T-helper 1 cell treated with Interleukin-12 subunit alpha and Interleukin-12 subunit beta and Interleukin-4 antibody, amounts not matched to agents 30 ng/mL and 1 ng/mL, for 36 hours (primary cell): Measurements from ENCODE around the gene EPHB6. TPM values are rescaled to one million over a fixed set of nuclear protein-coding genes. Genes with fewer than 3 reads are reported as not detected.

Experiments
- intact Hi-C: fragments of 100-400 bp; cut with micrococcal nuclease; formaldehyde crosslinking; loops from one replicate; pipeline ENCODE4 v1.15.1; 2024
- total RNA-seq: library from RNA; stranded (reverse); gene quantifications from 2 replicates; pipeline ENCODE4 v1.2.3, GENCODE V29; 2022

EPHB6 gene, protein sequence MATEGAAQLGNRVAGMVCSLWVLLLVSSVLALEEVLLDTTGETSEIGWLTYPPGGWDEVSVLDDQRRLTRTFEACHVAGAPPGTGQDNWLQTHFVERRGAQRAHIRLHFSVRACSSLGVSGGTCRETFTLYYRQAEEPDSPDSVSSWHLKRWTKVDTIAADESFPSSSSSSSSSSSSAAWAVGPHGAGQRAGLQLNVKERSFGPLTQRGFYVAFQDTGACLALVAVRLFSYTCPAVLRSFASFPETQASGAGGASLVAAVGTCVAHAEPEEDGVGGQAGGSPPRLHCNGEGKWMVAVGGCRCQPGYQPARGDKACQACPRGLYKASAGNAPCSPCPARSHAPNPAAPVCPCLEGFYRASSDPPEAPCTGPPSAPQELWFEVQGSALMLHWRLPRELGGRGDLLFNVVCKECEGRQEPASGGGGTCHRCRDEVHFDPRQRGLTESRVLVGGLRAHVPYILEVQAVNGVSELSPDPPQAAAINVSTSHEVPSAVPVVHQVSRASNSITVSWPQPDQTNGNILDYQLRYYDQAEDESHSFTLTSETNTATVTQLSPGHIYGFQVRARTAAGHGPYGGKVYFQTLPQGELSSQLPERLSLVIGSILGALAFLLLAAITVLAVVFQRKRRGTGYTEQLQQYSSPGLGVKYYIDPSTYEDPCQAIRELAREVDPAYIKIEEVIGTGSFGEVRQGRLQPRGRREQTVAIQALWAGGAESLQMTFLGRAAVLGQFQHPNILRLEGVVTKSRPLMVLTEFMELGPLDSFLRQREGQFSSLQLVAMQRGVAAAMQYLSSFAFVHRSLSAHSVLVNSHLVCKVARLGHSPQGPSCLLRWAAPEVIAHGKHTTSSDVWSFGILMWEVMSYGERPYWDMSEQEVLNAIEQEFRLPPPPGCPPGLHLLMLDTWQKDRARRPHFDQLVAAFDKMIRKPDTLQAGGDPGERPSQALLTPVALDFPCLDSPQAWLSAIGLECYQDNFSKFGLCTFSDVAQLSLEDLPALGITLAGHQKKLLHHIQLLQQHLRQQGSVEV
- total RNA-seq = 6.4 and 7.8 TPM in 2 replicates

DNA sequence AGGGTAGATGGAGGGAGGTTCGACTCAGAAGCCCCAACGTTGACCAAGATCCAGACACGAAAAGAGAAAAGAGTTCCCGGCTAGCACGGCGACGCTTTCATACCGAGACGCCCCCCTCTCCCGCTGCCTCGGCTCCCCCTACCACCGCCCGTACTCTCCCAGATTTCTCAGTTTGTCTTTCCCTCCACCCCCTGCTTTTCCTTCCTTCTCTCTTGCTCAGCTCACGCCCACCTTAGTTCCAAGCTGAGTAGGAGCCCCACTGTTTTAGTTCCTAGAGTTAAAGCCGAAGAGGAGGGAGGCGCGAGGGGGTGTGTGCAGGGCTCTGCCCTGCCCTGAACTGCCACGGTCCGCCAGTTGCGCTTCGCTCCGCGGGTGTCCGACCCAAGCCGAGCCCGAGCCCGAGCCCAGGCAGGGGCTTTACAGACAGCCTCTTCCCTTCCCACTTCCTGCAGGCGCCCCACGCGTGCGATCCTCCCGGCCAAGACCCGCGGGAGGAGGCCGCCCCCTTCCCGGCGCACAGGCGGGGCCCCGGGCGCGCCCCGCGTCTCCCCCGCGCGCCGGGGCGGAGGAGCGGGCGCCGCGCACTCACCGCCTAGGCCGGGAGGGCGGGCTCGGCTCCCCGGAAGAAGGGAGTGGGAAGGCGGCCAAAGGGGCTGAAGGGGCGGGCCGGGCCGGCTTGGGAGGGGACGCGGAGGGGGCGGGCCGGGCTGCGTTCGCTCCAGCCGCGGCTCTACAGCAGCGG lies at the start of gene EPHB6:
EPHB6 (plus strand) TSS at position 705 of the 742 bp plus-strand sequence. CDS start 8,152 bp downstream, outside the sequence.
- intact Hi-C loops = loop anchor here (1.0 to 5.0 kb wide), 10 partner anchors 26 to 552 kb away; no protein-coding TSS in a partner anchor

DNA sequence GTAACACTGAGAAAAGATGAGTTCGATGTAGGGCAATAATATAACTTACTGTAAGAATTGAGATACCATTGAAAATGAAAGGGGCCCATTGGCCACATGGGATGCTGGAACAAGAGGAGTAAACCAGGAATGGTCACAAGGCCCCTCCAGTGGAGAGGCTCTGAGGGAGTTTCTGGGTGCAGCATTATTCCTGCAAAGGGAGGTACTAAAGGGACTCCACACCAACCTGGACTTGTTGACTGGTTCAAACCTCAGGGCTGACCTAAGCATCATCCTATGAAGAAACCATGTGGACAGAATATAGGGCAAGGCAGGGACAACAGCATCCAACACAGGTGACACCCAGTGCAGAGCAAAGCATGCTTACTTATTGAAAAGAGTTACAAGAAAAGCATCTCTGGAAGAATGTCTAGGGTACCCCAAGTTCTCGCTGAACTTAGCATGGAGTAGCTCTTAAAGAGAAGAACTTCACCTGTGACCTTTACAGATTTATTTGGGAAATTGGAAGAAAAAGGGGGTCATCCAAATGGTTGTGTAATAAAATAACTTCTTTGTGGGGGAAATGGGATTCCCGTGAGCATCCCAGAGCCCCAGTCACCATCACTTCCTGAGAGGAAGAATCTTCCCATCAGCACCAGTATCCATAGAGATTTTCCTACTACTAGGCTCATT lies 49.4 kb upstream of the EPHB6 start:
- intact Hi-C loops = loop anchor here (5.0 to 10.0 kb wide), 5 partner anchors 447 to 1791 kb away; partner anchors contain the start of genes CASP2, MRPS33, SSBP1 and TMEM139

DNA sequence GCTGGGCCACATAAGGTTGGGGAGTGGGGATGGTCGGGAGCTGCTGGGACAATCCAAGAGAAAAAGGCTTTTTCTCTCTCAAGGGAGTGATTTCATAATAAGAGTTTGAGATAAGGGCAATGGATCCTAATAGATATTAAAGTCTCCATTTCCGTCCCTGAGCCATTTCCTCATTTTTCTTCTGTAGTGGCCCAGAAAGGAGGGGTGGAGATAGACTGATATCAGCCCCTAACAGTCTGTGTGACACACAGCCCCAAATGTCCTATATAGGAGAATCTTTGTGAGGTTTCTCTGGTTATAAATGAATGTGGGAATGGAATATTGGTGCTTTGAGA lies 48.9 kb upstream of the EPHB6 start:
- intact Hi-C loops = loop anchor here (5.0 to 10.0 kb wide), 5 partner anchors 446 to 1791 kb away; partner anchors contain the start of genes CASP2, MRPS33, SSBP1 and TMEM139

DNA sequence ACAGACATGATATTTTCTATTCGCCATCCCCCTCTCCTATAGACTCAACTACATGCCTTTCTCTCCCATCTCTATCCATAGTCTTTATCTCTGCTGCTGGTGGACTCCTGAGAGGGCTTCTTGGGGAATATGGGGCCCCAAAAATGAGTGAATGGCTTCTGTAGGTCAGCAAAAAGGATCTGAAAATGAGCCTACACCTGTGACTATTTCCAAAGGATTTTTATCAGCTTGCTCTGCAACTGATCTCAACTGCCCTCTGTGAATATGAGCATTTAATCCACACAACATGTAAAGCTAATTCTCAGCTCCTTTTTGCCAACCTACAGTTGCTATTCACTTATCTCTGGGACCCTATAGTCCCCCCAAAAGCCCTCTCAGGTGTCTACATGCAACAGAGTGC lies 47.9 kb upstream of the EPHB6 start:
- intact Hi-C loops = loop anchor here (5.0 to 10.0 kb wide), 5 partner anchors 445 to 1792 kb away; partner anchors contain the start of genes CASP2, MRPS33, SSBP1 and TMEM139

DNA sequence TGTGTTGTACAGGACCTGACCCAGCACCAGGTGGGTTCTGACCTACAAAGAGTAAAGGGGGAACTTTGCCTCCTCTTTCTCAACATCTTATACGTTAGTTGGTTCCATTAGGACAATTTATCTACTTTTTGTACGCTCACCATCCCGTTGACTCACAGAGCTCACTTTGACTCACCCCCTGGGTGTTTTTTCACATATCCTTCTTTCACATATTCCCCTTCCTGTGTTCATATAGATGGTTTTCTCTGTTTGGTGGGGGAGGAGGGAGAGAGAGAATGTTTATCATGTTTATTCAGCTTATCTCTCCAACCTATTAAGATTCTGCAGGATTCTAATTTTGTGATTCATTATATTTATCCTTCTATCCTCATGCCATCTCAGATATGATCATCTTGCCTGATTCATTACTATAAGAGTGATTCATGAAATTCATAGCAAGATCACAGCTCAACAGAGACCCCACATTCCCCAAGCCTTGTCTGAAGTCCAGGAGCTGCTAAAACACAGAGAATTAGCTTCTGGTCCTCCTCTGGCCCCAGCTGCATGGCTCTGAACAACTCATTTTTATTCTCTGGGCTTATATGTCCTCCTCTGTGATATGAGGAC lies 46.9 kb upstream of the EPHB6 start:
- intact Hi-C loops = loop anchor here (1.0 to 10.0 kb wide), 8 partner anchors 9 to 1793 kb away; partner anchors contain the start of genes CASP2, MRPS33, SSBP1 and TMEM139

DNA sequence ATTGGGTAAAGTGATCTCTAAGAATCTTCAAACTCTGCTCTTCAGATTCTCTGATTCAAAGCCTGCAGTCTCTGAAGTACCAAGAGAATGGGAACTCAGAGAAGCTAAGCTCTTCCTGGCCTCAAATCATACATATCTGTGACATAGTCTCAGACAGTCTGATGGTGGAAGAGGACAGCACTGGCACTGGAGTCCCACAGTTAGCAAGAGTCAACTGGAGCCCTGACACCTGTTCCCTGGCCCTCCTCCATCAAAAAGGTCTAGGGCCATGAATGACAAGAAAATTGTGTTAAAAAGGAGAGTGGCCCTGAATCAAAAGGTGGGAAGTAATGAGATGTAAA lies 46.4 kb upstream of the EPHB6 start:
- intact Hi-C loops = loop anchor here (1.0 to 10.0 kb wide), 8 partner anchors 9 to 1794 kb away; partner anchors contain the start of genes CASP2, MRPS33, SSBP1 and TMEM139

DNA sequence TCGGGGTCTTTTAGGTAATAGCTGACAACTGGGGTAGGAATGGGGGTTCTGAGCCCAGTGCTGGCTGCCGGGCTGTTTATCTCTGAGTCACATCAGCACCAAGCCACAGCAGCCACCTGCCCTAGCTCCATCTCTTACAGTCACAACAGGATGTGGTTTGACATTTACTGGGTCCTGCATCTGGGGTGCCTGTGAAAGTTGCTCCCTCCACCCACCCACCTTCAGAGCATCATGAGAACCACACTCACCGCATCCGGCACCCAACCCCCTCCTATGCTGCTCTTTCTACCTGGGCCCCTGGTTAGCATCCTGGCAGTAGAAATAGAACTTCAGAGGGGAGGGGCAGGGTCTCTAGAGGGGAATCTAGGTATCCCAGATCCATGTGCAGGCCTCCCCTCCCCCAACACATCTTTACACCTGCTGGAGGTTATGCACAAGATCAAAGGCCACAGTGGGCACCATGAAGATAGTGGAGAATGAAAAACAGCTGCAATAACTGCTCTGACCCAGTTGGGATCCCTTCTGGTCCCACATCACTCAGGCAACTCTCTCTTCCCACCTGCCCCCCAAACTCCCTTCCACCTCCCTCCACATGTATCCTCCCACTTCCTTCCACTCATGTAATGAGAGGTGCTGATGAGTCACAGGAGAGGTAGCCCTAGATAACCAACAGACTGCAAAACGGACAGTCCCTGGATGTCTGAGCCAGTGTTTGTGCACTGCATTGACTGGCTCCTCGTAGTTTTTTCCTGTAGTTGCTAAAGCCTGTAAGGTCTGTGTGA lies 45.9 kb upstream of the EPHB6 start:
- intact Hi-C loops = loop anchor here (1.0 to 10.0 kb wide), 13 partner anchors 10 to 1794 kb away; partner anchors contain the start of genes CASP2, MRPS33, SSBP1 and TMEM139

DNA sequence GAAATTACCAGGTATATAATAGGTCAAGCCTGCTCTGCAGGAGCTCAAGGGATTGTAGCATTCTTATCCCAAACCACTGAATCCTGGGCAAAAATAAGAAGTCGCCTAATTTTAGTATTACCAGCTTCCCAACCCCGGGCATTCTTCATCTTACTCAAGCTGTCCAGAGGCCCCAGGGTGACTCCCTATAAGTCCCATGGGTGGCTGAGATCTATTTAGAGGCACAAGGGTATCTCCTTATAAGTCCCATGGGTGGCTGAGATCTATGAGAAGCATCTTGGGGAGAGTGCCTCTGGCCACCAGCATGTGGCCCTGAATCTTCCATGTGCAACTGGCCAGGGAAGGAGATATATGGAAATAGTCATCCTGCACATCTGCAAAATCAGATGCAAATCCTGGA lies 45.2 kb upstream of the EPHB6 start:
- intact Hi-C loops = loop anchor here (1.0 to 10.0 kb wide), 15 partner anchors 15 to 1795 kb away; partner anchors contain the start of genes CASP2, MRPS33, SSBP1 and TMEM139

DNA sequence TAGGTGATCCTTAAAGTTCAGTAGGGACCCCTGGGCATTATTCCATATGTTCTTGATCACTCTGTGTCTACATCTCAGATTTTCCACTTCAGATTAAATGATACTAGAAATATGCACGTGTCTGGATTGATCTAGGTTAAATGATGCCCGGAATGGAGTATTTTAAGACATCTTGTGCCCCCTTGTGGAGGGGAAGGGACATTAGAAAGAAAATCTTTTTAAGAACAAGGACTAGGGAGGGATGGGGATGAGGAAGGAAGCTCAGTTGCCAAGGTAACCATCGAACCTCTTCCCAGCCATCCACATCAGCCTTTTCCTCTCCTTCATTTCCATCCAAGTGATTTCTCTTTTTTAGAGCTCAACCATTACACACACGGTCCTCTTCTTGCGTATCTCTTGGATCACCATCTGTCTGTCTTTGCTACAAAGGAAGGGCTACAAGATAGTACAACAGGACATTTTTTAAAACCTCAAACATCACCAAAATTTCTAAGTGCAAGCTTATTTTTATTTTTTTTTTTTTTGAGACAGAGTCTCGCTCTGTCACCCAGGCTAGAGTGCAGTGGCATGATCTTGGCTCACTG lies 43.6 kb upstream of the EPHB6 start:
- intact Hi-C loops = loop anchor here (1.0 to 5.0 kb wide), 18 partner anchors 24 to 679 kb away; no protein-coding TSS in a partner anchor

DNA sequence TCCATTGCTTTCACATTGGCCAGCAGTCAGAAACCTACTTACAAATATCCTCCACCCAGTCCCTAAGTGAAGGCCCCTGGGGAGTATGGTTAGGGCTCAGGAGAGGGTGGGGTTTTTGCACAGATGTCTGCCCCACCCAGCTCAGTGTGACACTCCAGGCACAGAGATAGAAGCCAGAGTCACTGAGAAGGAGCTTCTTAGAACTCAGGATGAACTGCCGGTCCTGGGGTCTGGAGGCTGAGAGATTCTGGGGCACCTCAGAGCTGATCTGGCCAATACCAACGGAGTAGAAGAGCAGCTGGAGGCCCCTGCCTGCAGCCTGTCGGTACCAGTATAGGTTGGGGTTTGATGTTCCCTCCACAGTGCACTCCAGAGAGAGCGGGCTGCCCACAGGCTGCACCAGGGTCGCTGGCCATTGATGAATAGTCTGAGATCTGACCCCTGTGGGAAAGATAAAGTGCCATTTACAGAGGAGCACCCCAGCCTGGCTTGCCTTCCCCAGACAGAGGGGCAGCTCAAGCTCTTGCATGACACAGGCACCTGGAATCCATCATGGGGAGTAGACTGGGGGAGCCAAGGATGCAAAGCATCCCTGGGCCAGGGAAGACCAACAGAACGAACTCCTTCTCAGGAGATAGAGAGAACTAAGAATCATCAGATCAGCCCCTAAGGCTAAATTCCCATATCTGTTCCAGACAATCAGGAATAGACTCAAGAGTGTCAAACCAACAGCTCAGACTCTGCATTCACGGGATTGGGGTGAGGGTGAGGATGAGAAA lies 42.2 kb upstream of the EPHB6 start:
- intact Hi-C loops = loop anchor here (5.0 kb wide), 1 partner anchor 680 kb away; no protein-coding TSS in a partner anchor

DNA sequence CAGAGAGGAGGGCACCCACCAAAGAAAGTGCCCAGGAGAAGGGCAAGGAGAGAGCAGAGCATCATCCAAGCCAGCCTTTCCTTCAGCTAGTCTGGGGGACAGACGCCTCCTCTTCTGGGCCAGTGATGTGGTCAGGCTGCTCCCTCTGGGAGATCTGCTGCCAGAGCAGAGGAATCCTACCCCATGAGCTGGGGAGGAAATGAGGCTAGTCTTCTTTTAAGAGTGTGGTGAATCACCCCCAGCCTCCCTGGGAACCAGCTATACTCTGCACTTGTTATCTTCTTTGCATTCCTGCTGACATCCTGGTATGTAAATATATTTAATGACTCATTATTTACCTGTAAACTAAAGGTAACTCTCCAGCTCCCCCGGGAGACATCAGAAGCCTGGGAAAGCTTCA lies 41.6 kb upstream of the EPHB6 start:
- intact Hi-C loops = loop anchor here (5.0 kb wide), 1 partner anchor 681 kb away; no protein-coding TSS in a partner anchor

DNA sequence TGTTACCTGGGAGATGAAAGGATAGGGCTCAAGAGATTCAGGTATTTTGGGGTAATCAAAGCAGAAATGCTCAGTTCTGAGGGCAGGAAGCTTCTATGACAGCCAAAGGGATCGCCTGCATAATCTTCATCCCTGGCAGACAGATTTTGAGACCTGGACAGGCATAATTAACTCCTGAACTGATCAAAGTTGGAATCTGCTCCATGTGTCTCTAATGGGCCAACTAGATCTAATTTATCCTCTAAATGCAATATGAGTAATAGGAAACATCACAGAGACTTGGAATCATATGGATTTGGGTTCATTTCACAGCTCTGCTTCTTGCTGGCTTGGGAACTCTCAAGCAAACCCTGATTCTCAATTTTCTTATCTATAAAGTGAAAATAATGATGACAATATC lies 41.2 kb upstream of the EPHB6 start:
- intact Hi-C loops = loop anchor here (5.0 kb wide), 1 partner anchor 681 kb away; no protein-coding TSS in a partner anchor

DNA sequence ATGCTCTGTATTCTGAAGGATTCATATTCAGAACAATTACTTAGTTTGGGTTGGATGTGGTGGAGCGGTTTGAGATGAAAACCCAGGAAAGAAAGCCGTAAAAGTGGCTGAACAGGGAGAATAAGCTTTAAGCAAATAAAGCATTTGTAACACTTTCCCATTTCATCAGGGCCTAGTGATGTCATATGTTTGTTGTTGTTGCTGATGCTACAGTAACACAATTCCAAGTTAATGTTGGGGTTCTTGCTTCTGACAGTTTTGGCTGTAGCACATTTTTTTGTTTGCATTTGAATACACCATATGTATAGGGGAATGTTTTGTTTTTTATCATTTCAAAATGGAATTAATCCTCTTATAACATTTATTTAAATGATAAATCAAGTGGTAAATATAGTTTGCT lies 40.4 kb upstream of the EPHB6 start:
- intact Hi-C loops = loop anchor here (5.0 kb wide), 1 partner anchor 682 kb away; no protein-coding TSS in a partner anchor

DNA sequence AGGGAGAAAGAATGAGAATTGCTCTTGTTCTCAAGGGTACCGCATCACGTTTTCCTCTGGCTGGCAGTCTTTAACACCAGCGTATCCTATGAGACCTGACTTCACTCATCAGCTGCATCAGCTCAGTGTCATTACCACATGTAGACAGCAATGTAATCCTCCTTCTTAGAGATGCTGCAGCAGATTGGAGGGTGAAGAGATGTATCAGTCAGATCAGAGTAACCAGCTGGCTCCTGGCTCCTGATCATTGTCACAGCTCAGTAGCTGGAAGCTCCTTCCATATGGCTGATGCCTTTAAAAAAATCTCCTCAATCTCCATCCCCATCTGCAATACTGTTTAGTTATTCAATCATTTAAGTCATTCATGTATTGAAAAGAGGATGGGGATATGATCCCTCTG lies 39.7 kb upstream of the EPHB6 start:
- intact Hi-C loops = no loop called here

DNA sequence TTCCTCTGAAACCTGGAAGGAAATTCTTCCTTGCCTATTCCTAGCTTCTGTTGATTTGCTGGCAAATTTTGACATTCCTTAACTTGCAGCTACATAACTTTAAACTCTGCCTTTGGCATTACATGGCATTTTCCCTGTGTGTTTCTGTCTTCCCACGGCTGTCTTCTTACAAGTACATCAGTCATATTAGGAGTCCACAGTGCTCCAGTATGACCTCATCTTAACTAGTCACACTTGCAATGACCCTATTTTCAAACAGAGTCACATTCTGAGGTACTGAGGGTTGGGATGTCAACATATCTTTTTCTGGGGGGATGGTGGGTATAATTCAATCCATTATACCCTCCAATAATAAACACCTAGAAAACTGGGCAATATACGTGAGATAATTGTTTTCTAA lies 37.4 kb upstream of the EPHB6 start:
- intact Hi-C loops = no loop called here

DNA sequence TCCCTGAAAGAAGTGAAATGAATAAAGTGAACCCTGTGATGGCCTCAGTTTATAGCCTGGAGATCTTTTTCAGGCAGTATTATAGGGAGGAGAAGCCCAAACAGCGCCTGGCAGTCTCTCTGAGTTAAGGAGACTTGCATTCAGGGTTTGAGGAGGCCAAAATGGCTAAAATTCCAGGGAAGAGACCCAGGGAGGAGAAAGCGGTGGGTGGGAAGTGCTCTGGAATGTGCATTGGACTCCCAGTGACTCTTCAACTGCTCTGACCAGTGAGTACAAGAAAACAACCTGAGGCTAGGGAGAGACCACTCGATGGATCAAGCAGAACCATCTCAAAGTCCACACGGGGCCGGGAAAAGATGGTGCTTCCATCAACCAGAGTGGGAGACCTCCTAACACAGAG lies 35.3 kb upstream of the EPHB6 start:
- intact Hi-C loops = no loop called here

DNA sequence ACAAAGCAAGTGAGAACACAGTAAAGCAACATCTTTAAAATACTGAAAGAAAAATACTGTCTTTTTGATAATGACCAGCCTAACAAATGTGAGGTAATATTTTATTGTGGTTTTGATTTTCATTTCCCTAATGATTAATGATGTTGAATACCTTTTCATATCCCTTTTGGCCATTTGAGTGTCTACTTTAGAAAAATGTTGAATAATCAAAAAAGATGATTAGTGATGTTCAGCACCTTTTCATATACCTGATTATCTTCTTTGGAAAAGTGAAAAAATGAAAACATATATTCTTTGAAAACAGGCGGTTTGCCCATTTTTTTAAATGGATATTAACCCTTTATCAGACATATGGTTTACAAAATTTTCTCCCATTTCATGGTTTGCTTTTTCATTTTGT lies 32.2 kb upstream of the EPHB6 start:
- intact Hi-C loops = no loop called here
